HepG2 (cell line): ENCODE data around the gene FAM3D. TPM values are rescaled to one million over a fixed set of nuclear protein-coding genes. Genes with fewer than 3 reads are reported as not detected.
A peak's percentile ranks its signal among the peaks of the same experiment; 100 is the strongest.

ENCODE experiments used
- ARNT2 ChIP-seq: sonication (generic); formaldehyde crosslinking; IDR thresholded peaks from 2 replicates; pipeline ENCODE4 v1.8.0; 2022; ENCODE audit warnings: mild to moderate bottlenecking, low read depth, missing genetic modification reagents, moderate library complexity
- BORCS8-MEF2B ChIP-seq: sonication (generic); formaldehyde crosslinking; IDR thresholded peaks from 2 replicates; pipeline ENCODE4 v1.8.0; 2022; ENCODE audit warnings: mild to moderate bottlenecking, missing genetic modification reagents
- CSRNP2 ChIP-seq: sonication (generic); formaldehyde crosslinking; conservative IDR thresholded peaks from 2 replicates; pipeline ENCODE4 v1.8.0; 2022; ENCODE audit warnings: low read depth, missing genetic modification reagents
- FOXJ3 ChIP-seq: sonication (generic); formaldehyde crosslinking; IDR thresholded peaks from 2 replicates; pipeline ENCODE4 v1.4.0; 2020; ENCODE audit warnings: missing genetic modification reagents, mild to moderate bottlenecking, borderline replicate concordance
- HMGA1 ChIP-seq: sonication (generic); formaldehyde crosslinking; conservative IDR thresholded peaks from 2 replicates; pipeline ENCODE4 v1.4.0; 2020; ENCODE audit warnings: missing genetic modification reagents
- HOXA9 ChIP-seq: sonication (generic); formaldehyde crosslinking; IDR thresholded peaks from 2 replicates; pipeline ENCODE4 v1.8.1; 2022; ENCODE audit warnings: missing genetic modification reagents, mild to moderate bottlenecking, moderate library complexity, borderline replicate concordance
- MXD3 ChIP-seq: IDR thresholded peaks from 2 replicates; pipeline ENCODE4 v1.6.1; 2016; ENCODE audit warnings: mild to moderate bottlenecking, missing biosample characterization, missing genetic modification reagents
- NR3C1 ChIP-seq: sonication (generic); formaldehyde crosslinking; IDR thresholded peaks from 2 replicates; pipeline ENCODE4 v1.4.0; 2020; ENCODE audit warnings: missing genetic modification reagents
- PHF5A ChIP-seq: IDR thresholded peaks from one replicate; pipeline ENCODE4 v1.6.1; 2018; ENCODE audit warnings: low read depth, missing genetic modification reagents; ENCODE audit not compliant: unreplicated experiment
- POLR2A ChIP-seq, 2 experiments: IDR thresholded peaks; 2 replicates each; pipeline ENCODE4 v1.6.1; 2011; ENCODE audit warnings: low read depth in 2 of 2, low read length in 2 of 2, mild to moderate bottlenecking in 1 of 2, moderate library complexity in 1 of 2; ENCODE audit not compliant: insufficient read depth in 1 of 2
- RBM22 ChIP-seq: fragments of 200-400 bp; formaldehyde crosslinking; optimal IDR thresholded peaks from 2 replicates; pipeline ENCODE3; 2017; ENCODE audit warnings: mild to moderate bottlenecking, low read length, moderate library complexity
- RBM39 ChIP-seq: fragments of 200-400 bp; formaldehyde crosslinking; IDR thresholded peaks from one replicate; pipeline ENCODE4 v1.6.1; 2018; ENCODE audit warnings: antibody characterized with exemption, mild to moderate bottlenecking, low read depth, low read length; ENCODE audit not compliant: poor library complexity, severe bottlenecking
- RNF2 ChIP-seq: fragments of 450-650 bp; conservative IDR thresholded peaks from 2 replicates; pipeline ENCODE4 v1.6.1; 2016; ENCODE audit warnings: low read depth
- TRAFD1 ChIP-seq: sonication (generic); formaldehyde crosslinking; IDR thresholded peaks from 2 replicates; pipeline ENCODE4 v1.5.1; 2020; ENCODE audit warnings: missing genetic modification reagents, mild to moderate bottlenecking, borderline replicate concordance
- ZC3H4 ChIP-seq: sonication (generic); formaldehyde crosslinking; IDR thresholded peaks from 2 replicates; pipeline ENCODE4 v1.4.0; 2020; ENCODE audit warnings: missing genetic modification reagents, borderline replicate concordance
- ZFYVE20 ChIP-seq: sonication (generic); formaldehyde crosslinking; IDR thresholded peaks from 2 replicates; pipeline ENCODE4 v1.8.0; 2023; ENCODE audit warnings: low read depth, mild to moderate bottlenecking, moderate library complexity, missing genetic modification reagents, borderline replicate concordance
- ZNF296 ChIP-seq: sonication (generic); formaldehyde crosslinking; conservative IDR thresholded peaks from 2 replicates; pipeline ENCODE4 v1.5.0; 2020; ENCODE audit warnings: mild to moderate bottlenecking, missing genetic modification reagents
- ZNF446 ChIP-seq: sonication (generic); formaldehyde crosslinking; IDR thresholded peaks from 2 replicates; pipeline ENCODE4 v1.5.0; 2020; ENCODE audit warnings: mild to moderate bottlenecking, missing genetic modification reagents
- ZNF451 ChIP-seq: sonication (generic); formaldehyde crosslinking; IDR thresholded peaks from 2 replicates; pipeline ENCODE4 v1.5.0; 2020; ENCODE audit warnings: mild to moderate bottlenecking, missing genetic modification reagents
- ZNF672 ChIP-seq: sonication (generic); formaldehyde crosslinking; IDR thresholded peaks from 2 replicates; pipeline ENCODE4 v1.8.1; 2022; ENCODE audit warnings: missing genetic modification reagents
- ZNF687 ChIP-seq: sonication (generic); formaldehyde crosslinking; IDR thresholded peaks from 2 replicates; pipeline ENCODE4 v1.5.1; 2020; ENCODE audit warnings: mild to moderate bottlenecking, missing genetic modification reagents, moderate library complexity
- ZNF850 ChIP-seq: sonication (generic); formaldehyde crosslinking; conservative IDR thresholded peaks from 2 replicates; pipeline ENCODE4 v1.9.0; 2021; ENCODE audit warnings: mild to moderate bottlenecking, missing genetic modification reagents
- polyA plus RNA-seq, 8 experiments: library from polyadenylated mRNA; depleted of rRNA in 3 of 8; stranded (reverse) in 7 of 8; unstranded in 1 of 8; fragments of >200 nt; fragmentation: Illumina TruSeq in 4 of 8; extraction: Trizol in 4 of 8; gene quantifications; 2 replicates each; pipeline versions ENCODE4 v1.2.1 to v1.2.3, GENCODE V29; 2011 to 2016; ENCODE audit warnings: low read depth in 4 of 8, missing spikeins in 1 of 8, mixed read lengths in 1 of 8; ENCODE audit not compliant: insufficient read depth in 1 of 8
- total RNA-seq, 5 experiments: library from RNA; depleted of rRNA; stranded (reverse); fragments of >200 nt; fragmentation: Illumina TruSeq; extraction: Trizol; gene quantifications; 2 replicates each; pipeline ENCODE4 v1.2.3, GENCODE V29; 2016; ENCODE audit warnings: low read depth in 1 of 5

Gene FAM3D
- total and polyA plus RNA-seq, 2 of the 13 experiments (the other 11 are each of a cell fraction or from before 2014, with no cell fraction given): not detected

- TF ChIP-seq BORCS8-MEF2B (0 out of 2 replicates have a peak, but pooled peaks have one; percentile 47), ZFYVE20 (no peak), HOXA9 (CRISPR knock-in tag) (no peak; the same call in 1 of the 2 replicates), ARNT2 (CRISPR knock-in tag) (peak; percentile 30; the same call in 1 of the 2 replicates), HMGA1 (CRISPR knock-in tag) (no peak), CSRNP2 (CRISPR knock-in tag) (no peak), TRAFD1 (CRISPR knock-in tag) (no peak), ZC3H4 (no peak), RNF2 (no peak), ZNF850 (CRISPR knock-in tag) (no peak), FOXJ3 (CRISPR knock-in tag) (no peak), MXD3 (CRISPR knock-in tag) (no peak), ZNF446 (CRISPR knock-in tag) (no peak), POLR2A (IDR thresholded peaks at IDR 0.05; ENCODE audit: insufficient read depth in 1 of 2, low read depth in 2 of 2, low read length in 2 of 2) (no peak), ZNF672 (CRISPR knock-in tag) (no peak), NR3C1 (CRISPR knock-in tag) (no peak), PHF5A (CRISPR knock-in tag) (no peak), RBM22 (no peak), RBM39 (no peak), ZNF687 (CRISPR knock-in tag) (peak; percentile 83), ZNF296 (CRISPR knock-in tag) (no peak), ZNF451 (no peak)
Observed at GRCh38 chr3:58585005-58585786, 81.4 kb downstream of the FAM3D start (continued).
